HS-5 (cell line): ENCODE measurements around the gene PCDHB11.
"Not testable (repeated sequence)": the region's sequence is repeated elsewhere in the genome, so short reads cannot be mapped to it uniquely, and the experiment has no call there.

ENCODE experiments used
- DNase-seq: peaks from one replicate; pipeline ENCODE4 v3.0.0-alpha.2; 2012; ENCODE audit warnings: low read depth

PCDHB11 gene

GRCh38 chr5:141186897-141187512 lies 12.4 kb upstream of the PCDHB11 start, which contains the start of gene PCDHB9:
Gene PCDHB9 (plus strand): TSS chr5:141187161. CDS start chr5:141187319, 158 bp downstream.
- DNase-seq: no peak

GRCh38 chr5:141188682-141189081 lies 10.7 kb upstream of the PCDHB11 start:
- DNase-seq: not testable (repeated sequence)

- not testable (repeated sequence) for DNase-seq
These were observed 10.3 kb upstream of the PCDHB11 start for GRCh38 chr5:141189131-141189530.

GRCh38 chr5:141192110-141192725 lies 7.2 kb upstream of the PCDHB11 start, which contains the start of gene PCDHB10:
Gene PCDHB10 (plus strand): TSS chr5:141192353. CDS start chr5:141192553, 200 bp downstream.
- DNase-seq: no peak

- DNase-seq: not testable (repeated sequence)
These were observed 5.1 kb upstream of the PCDHB11 start for GRCh38 chr5:141194332-141194731.

- no peak for DNase-seq
These were observed 3.1 kb upstream of the PCDHB11 start for GRCh38 chr5:141196363-141196762.

GRCh38 chr5:141201126-141201525 lies 1.7 kb downstream of the PCDHB11 start:
- not testable (repeated sequence) for DNase-seq

GRCh38 chr5:141201646-141202045 lies 2.2 kb downstream of the PCDHB11 start:
- DNase-seq: not testable (repeated sequence)

- DNase-seq: no peak
These were observed 9.1 kb downstream of the PCDHB11 start, which contains the start of gene PCDHB12 for GRCh38 chr5:141208478-141208877. Gene PCDHB12 (plus strand): TSS chr5:141208719. CDS start chr5:141208908, 189 bp downstream.

GRCh38 chr5:141210281-141210680 lies 10.9 kb downstream of the PCDHB11 start:
- not testable (repeated sequence) for DNase-seq

GRCh38 chr5:141210849-141211248 lies 11.4 kb downstream of the PCDHB11 start:
- DNase-seq: not testable (repeated sequence)

GRCh38 chr5:141213656-141214339 lies 14.4 kb downstream of the PCDHB11 start, which contains the start of gene PCDHB13:
Gene PCDHB13 (plus strand): TSS chr5:141213919. CDS start chr5:141214124, 205 bp downstream.
- not testable (repeated sequence) for DNase-seq

- DNase-seq: not testable (repeated sequence)
These were observed 15.2 kb downstream of the PCDHB11 start for GRCh38 chr5:141214583-141214982.

GRCh38 chr5:141215504-141215903 lies 16.1 kb downstream of the PCDHB11 start:
- not testable (repeated sequence) for DNase-seq

GRCh38 chr5:141216035-141216434 lies 16.6 kb downstream of the PCDHB11 start:
- not testable (repeated sequence) for DNase-seq

- peak; percentile 40 for DNase-seq
These were observed 23.8 kb downstream of the PCDHB11 start, which contains the start of gene PCDHB14 for GRCh38 chr5:141223112-141223783. Gene PCDHB14 (plus strand): TSS chr5:141223343. CDS start chr5:141223506, 163 bp downstream.

GRCh38 chr5:141224844-141225243 lies 25.4 kb downstream of the PCDHB11 start:
- DNase-seq: not testable (repeated sequence)

GRCh38 chr5:141225421-141225820 lies 26.0 kb downstream of the PCDHB11 start:
- not testable (repeated sequence) for DNase-seq

- no peak for DNase-seq
These were observed 34.8 kb downstream of the PCDHB11 start for GRCh38 chr5:141234109-141234667.

- not testable (repeated sequence) for DNase-seq
These were observed 36.5 kb downstream of the PCDHB11 start for GRCh38 chr5:141235922-141236321.

- DNase-seq: no peak
These were observed 37.3 kb downstream of the PCDHB11 start for GRCh38 chr5:141236516-141237313.
